HCT116 (cell line): ENCODE measurements around the gene MAP4K2. TPM values are rescaled to one million over a fixed set of nuclear protein-coding genes. Genes with fewer than 3 reads are reported as not detected.
A peak's percentile ranks its signal among the peaks of the same experiment; 100 is the strongest.

Source experiments
- ATAC-seq: fragments of 200-7000 bp; cut with Tn5 transposase; 2 replicates; pipeline ENCODE4 v1.9.1; 2020; ENCODE audit warnings: mild to moderate bottlenecking, moderate library complexity
- BruUV-seq: library from RNA; stranded (reverse); fragments of 400-500 nt; replicated peaks from 2 replicates; lab custom pipeline; 2021; lab: Mats Ljungman, UMichigan
- CTCF ChIA-PET: fragments of 300-600 bp; sonication (Branson Sonifier 250); formaldehyde crosslinking; loops from one replicate; lab custom pipeline; 2021; ENCODE audit warnings: antibody characterized with exemption; lab: Charles Lee
- POLR2A ChIA-PET: fragments of 300-600, 350-600 bp; sonication (Branson Sonifier 250); formaldehyde crosslinking; loops from one replicate; lab custom pipeline; 2021; ENCODE audit warnings: antibody characterized with exemption; lab: Charles Lee
- RAD21 ChIA-PET, 2 experiments: fragments of 300-600 bp; sonication (Branson Sonifier 250); formaldehyde crosslinking; loops; one replicate each; lab custom pipeline; 2023; ENCODE audit warnings: low total read pairs in 2 of 2; ENCODE audit not compliant: uncharacterized antibody in 2 of 2, unreplicated experiment in 2 of 2, low non-redundant PET in 1 of 2; lab: Charles Lee
- DNase-seq: peaks from one replicate; pipeline ENCODE4 v3.0.0-alpha.2; 2010; ENCODE audit warnings: low read depth, low spot score
- H2AFZ ChIP-seq: fragments of 200-600 bp; shearing (Covaris generic), sonication (generic); 2 replicates; pipeline ENCODE4 v1.6.1; 2017; ENCODE audit warnings: low read depth, mixed run types, mixed read lengths, antibody characterized with exemption, low read length; ENCODE audit not compliant: poor library complexity, severe bottlenecking
- H3K27ac ChIP-seq: 2 replicates; pipeline ENCODE4 v1.5.1; 2012; ENCODE audit warnings: low read depth, low read length
- H3K27me3 ChIP-seq: fragments of 200-600 bp; sonication (generic); 2 replicates; pipeline ENCODE4 v1.6.1; 2016; ENCODE audit warnings: mixed run types, low read length, mixed read lengths; ENCODE audit not compliant: insufficient read depth
- H3K36me3 ChIP-seq, 2 experiments: fragments of 200-500 bp in 1 of 2; fragments of 200-600 bp in 1 of 2; sonication (Bioruptor generic) in 1 of 2; sonication (generic) in 1 of 2; 2 replicates each; pipeline versions ENCODE4 v1.5.1 to v1.6.1; 2014 to 2016; ENCODE audit warnings: low read length in 2 of 2, inconsistent platforms in 1 of 2, mixed read lengths in 1 of 2, mixed run types in 1 of 2; ENCODE audit not compliant: insufficient read depth in 2 of 2, control insufficient read depth in 1 of 2
- H3K4me1 ChIP-seq, 2 experiments: fragments of 200-600 bp in 1 of 2; sonication (generic) in 1 of 2; 2 replicates each; pipeline versions ENCODE4 v1.5.1 to v1.6.1; 2012 to 2017; ENCODE audit warnings: low read length in 2 of 2, inconsistent platforms in 1 of 2, mild to moderate bottlenecking in 1 of 2, mixed read lengths in 1 of 2, mixed run types in 1 of 2, moderate library complexity in 1 of 2; ENCODE audit not compliant: insufficient read depth in 2 of 2, control insufficient read depth in 1 of 2
- H3K4me2 ChIP-seq: fragments of 200-600 bp; sonication (generic); 2 replicates; pipeline ENCODE4 v1.6.1; 2017; ENCODE audit warnings: mixed run types, low read length, mixed read lengths
- H3K4me3 ChIP-seq, 2 experiments: fragments of 200-600 bp in 1 of 2; sonication (generic) in 1 of 2; replicated peaks in 1 of 2; 2 replicates each; pipeline ENCODE4 v1.5.1; 2011 to 2016; ENCODE audit warnings: low read length in 2 of 2, control low read depth in 1 of 2, low read depth in 1 of 2, mild to moderate bottlenecking in 1 of 2, mixed read lengths in 1 of 2, mixed run types in 1 of 2
- H3K79me2 ChIP-seq: fragments of 200-600 bp; sonication (generic); 2 replicates; pipeline ENCODE4 v1.6.1; 2017; ENCODE audit warnings: mild to moderate bottlenecking, mixed run types, low read length, moderate library complexity, mixed read lengths; ENCODE audit not compliant: insufficient read depth
- H3K9ac ChIP-seq: fragments of 200-600 bp; sonication (generic); 2 replicates; pipeline ENCODE4 v1.6.1; 2016; ENCODE audit warnings: low read length, mixed read lengths
- H3K9me2 ChIP-seq: fragments of 200-600 bp; sonication (generic), shearing (Covaris generic); 2 replicates; pipeline ENCODE4 v1.6.1; 2017; ENCODE audit warnings: mixed run types, mild to moderate bottlenecking, moderate library complexity; ENCODE audit not compliant: insufficient read depth
- H3K9me3 ChIP-seq, 2 experiments: fragments of 200-500 bp in 1 of 2; fragments of 200-600 bp in 1 of 2; sonication (Bioruptor generic) in 1 of 2; sonication (generic) in 1 of 2; 2 replicates each; pipeline ENCODE4 v1.6.1; 2014 to 2017; ENCODE audit warnings: low read length in 2 of 2, mixed read lengths in 2 of 2, inconsistent platforms in 1 of 2, low read depth in 1 of 2, mild to moderate bottlenecking in 1 of 2, mixed run types in 1 of 2, moderate library complexity in 1 of 2; ENCODE audit not compliant: control insufficient read depth in 1 of 2, insufficient read depth in 1 of 2
- H4K20me1 ChIP-seq: fragments of 200-600 bp; sonication (generic), shearing (Covaris generic); 2 replicates; pipeline ENCODE4 v1.6.1; 2017; ENCODE audit warnings: mixed run types, mild to moderate bottlenecking, moderate library complexity; ENCODE audit not compliant: insufficient read depth
- ATF3 ChIP-seq: IDR thresholded peaks from 2 replicates; pipeline ENCODE4 v1.6.1; 2012
- EGR1 ChIP-seq: IDR thresholded peaks from 2 replicates; pipeline ENCODE4 v1.6.1; 2012; ENCODE audit warnings: low read depth
- FOSL1 ChIP-seq: IDR thresholded peaks from 2 replicates; pipeline ENCODE4 v1.6.1; 2012; ENCODE audit warnings: low read depth
- RAD21 ChIP-seq: IDR thresholded peaks from 2 replicates; pipeline ENCODE4 v1.6.1; 2012; ENCODE audit warnings: low read depth, mild to moderate bottlenecking
- SIN3A ChIP-seq: IDR thresholded peaks from 2 replicates; pipeline ENCODE4 v1.6.1; 2012; ENCODE audit warnings: low read depth
- SRF ChIP-seq: IDR thresholded peaks from 2 replicates; pipeline ENCODE4 v1.6.1; 2012; ENCODE audit warnings: low read depth
- ZNF274 ChIP-seq: fragments of 200-500 bp; sonication (Bioruptor generic); IDR thresholded peaks from 2 replicates; pipeline ENCODE4 v1.6.1; 2014; ENCODE audit warnings: mild to moderate bottlenecking, low read depth, low read length, inconsistent platforms
- intact Hi-C: fragments of 100-400 bp; cut with micrococcal nuclease; formaldehyde crosslinking; loops from 2 replicates; pipeline ENCODE4 v1.10.0; 2022
- total RNA-seq: library from RNA; stranded (reverse); gene quantifications from one replicate; pipeline ENCODE4 v1.2.1, GENCODE V29; 2021; ENCODE audit not compliant: unreplicated experiment

MAP4K2 gene
- total RNA-seq, 1 experiment from 2014 or later: 44.2 TPM

- peak overlapping the region; percentile 87 for H3K9ac ChIP-seq
- DNase-seq: no peak
- H3K79me2 ChIP-seq: peaks cover 22% of the 10 kb centered on the region
- TF ChIP-seq SIN3A (no peak), ATF3 (no peak), EGR1 (no peak)
- H3K4me1 ChIP-seq: peaks cover 34 to 53% of the 10 kb centered on the region in 2 experiments
- H3K27ac ChIP-seq: peak overlapping the region; percentile 97
- H3K9me2 ChIP-seq: no peaks in the 10 kb centered on the region
- no peaks in the 10 kb centered on the region for H4K20me1 ChIP-seq
- ChIA-PET RAD21 (no interaction called here), CTCF (interaction anchor here (1.5 kb wide), 1 partner anchor 55 kb away, joined by 5 read pairs; no protein-coding TSS in a partner anchor), POLR2A (no interaction called here)
- no peak for ATAC-seq
- H3K4me2 ChIP-seq: peak overlapping the region; percentile 100
- H2AFZ ChIP-seq: no peak overlapping the region
- peak overlapping the region; percentile 60 to 95 for H3K4me3 ChIP-seq
- no peaks in the 10 kb centered on the region for H3K27me3 ChIP-seq
- intact Hi-C loops: loop anchor here (5.0 to 10.0 kb wide), 2 partner anchors 55 to 412 kb away; no protein-coding TSS in a partner anchor
- peaks cover 5 to 6% of the 10 kb centered on the region in 2 experiments; a peak in 3 of 4 replicates for H3K36me3 ChIP-seq
- no peaks in the 10 kb centered on the region for H3K9me3 ChIP-seq
- TSS peak; percentile 30 for BruUV-seq
These were observed 39.3 kb upstream of the MAP4K2 start for GRCh38 chr11:64842366-64842759.

- Histone ChIP-seq H3K9ac (peak overlapping the region; percentile 87), H3K4me2 (peak overlapping the region; percentile 100), H3K4me1 (peaks cover 30 to 47% of the 10 kb centered on the region in 2 experiments)
- no peak for DNase-seq
- CTCF ChIA-PET: interaction anchor here (1.5 kb wide), 1 partner anchor 54 kb away, joined by 5 read pairs; no protein-coding TSS in a partner anchor
- no peak for TF ChIP-seq SRF
- TF ChIP-seq FOSL1: no peak
- no peak for TF ChIP-seq RAD21
- no peak for TF ChIP-seq ZNF274
- TF ChIP-seq SIN3A: no peak
- TF ChIP-seq, all 23 proteins: peak for 0
- ChIA-PET POLR2A (no interaction called here), RAD21 (no interaction called here)
- H3K9me3 ChIP-seq: no peaks in the 10 kb centered on the region
- peaks cover 5 to 6% of the 10 kb centered on the region in 2 experiments; a peak in 3 of 4 replicates for H3K36me3 ChIP-seq
- BruUV-seq: no TSS peak
- peaks cover 22% of the 10 kb centered on the region for H3K79me2 ChIP-seq
- peak overlapping the region; percentile 97 for H3K27ac ChIP-seq
- no peaks in the 10 kb centered on the region for H3K27me3 ChIP-seq
- intact Hi-C loops: loop anchor here (5.0 to 10.0 kb wide), 2 partner anchors 54 to 413 kb away; no protein-coding TSS in a partner anchor
- no peak for ATAC-seq
- H3K4me3 ChIP-seq: peak overlapping the region; percentile 60 to 95
- H2AFZ ChIP-seq: no peak overlapping the region
- no peaks in the 10 kb centered on the region for H4K20me1 ChIP-seq
- H3K9me2 ChIP-seq: no peaks in the 10 kb centered on the region
These were observed 38.8 kb upstream of the MAP4K2 start for GRCh38 chr11:64841592-64842365.
